Stimulated activated CD8-positive, alpha-beta memory T cell treated with anti-CD3 and anti-CD28 coated beads, Interleukin-12 subunit alpha, Interleukin-12 subunit beta, amount 100 ng/mL, for 24 hours (primary cell): ENCODE measurements around the gene LONRF2.
A peak's percentile ranks its signal among the peaks of the same experiment; 100 is the strongest.

Experiments
- DNase-seq: peaks from one replicate; pipeline ENCODE4 v3.0.0-alpha.2; 2020; ENCODE audit errors: extremely low read depth

Gene LONRF2

DNA sequence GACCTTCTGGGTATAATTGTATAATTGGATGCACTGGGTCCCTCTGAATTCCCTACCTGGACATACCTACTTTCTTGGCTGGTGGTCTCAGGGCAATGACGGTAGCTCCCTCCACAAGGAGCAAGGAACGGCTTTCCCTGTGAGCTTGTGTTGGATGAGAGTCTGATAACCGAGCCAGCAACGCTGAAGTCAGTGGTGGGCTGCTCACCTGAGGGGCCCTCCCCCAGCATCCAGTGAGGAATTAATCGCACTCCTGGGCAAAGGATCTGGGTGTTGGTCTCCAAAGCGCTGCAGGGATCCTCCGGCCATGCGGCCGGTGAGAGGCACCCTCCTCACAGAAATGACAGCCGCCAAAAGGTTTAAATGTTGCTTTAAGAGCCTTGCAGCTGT is 47.1 kb downstream of the LONRF2 start:
- no peak for DNase-seq

DNA sequence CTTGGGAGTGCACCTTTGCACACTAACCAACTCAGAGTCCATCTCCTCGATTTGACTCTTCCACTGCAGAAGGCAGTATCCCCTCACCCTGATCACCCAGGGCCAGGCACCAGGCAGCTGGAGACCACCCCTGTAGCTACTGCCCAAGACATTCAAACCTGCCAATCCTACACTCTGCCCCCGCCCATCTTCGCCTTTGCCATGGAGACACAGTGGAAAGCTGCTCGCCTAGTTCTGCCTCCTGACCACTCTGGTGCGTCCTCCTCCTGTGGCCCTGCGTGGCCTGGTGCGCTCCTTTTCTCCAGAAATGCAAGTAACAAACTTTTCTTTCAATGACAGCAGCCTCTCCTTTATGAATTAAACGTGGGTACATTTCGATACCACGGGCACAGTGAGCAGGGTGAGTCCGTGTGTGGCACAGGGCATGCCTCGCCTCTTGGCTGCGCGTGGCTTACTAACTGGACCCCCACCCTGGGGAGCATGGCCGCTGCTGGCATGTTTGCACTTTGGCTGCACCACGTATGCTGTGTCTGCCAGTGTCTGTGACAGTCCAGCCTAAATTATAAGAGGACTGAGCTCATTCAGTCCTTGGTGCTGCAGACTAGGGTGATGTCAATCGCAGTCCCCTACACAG is 47.6 kb downstream of the LONRF2 start:
- no peak for DNase-seq

DNA sequence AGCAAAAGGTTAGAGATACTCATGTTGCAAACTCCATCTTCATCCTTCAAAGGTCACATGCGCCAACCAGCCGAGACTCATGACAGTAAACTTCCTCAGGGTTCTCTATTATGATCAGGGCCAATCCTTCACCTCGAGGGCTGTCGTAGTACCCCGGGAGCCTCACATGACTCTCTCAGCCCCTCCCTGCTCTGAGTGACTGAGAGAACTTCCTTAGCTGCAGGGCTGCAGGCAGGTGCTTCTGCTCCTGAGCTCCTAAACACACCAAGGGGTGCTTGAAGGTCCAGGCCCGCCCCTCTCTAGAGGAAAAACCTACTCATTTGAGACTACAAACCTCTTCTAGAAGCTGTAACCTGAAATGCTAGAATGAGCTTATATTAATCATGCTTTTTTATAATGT is 48.2 kb downstream of the LONRF2 start:
- no peak for DNase-seq

DNA sequence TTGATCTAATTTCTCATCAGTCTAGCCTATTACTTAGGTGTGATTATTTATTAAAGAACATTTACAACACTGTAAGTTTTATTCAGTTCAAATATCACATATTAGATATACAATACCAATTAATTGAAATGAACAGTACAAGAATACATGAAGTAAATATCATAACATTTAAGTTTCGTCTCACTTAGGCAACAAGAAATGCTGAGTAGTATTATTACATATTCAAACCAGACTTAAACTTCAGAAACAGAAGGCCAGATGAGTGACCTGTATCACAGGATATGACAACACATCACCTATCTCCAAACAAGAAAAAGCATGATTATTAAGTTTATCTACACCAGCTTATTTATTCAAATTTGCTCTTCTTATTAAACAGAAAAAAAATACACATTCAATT is 48.9 kb downstream of the LONRF2 start:
- no peak for DNase-seq

- no peak for DNase-seq
Observed at GRCh38 chr2:100272841-100273329, 49.4 kb downstream of the LONRF2 start.

DNA sequence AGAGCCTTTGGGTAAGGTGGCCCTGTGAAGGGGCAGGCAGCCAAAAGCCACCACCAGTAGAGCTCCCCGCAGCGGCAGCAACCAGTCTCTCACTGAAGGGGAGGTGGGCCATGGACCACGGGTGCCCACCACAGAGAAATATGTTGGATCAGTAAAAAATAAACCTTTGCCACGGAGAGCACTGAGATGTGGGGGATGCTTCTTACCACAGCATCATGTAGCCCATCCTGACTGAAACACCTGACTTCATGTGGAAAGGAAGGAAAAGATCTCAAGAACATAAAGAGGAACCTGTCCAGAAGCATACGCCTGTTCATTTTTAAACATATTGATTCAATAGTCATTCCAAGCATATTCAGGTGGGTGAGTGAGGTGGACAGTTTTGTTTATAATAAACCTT is 51.1 kb downstream of the LONRF2 start:
- DNase-seq = no peak

GRCh38 chr2:100270381-100271146 is 51.7 kb downstream of the LONRF2 start:
- no peak for DNase-seq

GRCh38 chr2:100269889-100270288 is 52.4 kb downstream of the LONRF2 start:
- DNase-seq = no peak

GRCh38 chr2:100268986-100269385 is 53.3 kb downstream of the LONRF2 start:
- DNase-seq = no peak

GRCh38 chr2:100267751-100268150 is 54.5 kb downstream of the LONRF2 start:
- DNase-seq = no peak

DNA sequence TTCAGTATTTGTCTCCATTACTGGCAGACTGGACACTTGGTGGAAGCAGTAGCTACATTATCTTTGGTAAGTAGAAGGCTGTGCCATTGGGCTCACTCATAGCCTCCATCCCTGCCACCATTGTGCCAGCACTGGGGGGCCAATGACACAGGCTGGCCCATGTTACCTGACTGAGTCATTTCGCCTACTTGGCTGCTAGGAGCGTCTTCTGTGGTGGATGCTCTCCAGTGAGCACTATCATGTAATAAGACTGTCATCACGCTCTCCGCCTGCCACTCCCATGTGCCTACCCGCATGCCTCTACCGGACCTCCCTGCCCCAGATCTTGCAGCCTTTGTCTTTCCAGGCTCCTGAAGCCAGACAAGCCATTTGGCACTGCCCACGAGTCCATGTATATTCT is 56.2 kb downstream of the LONRF2 start:
- no peak for DNase-seq

GRCh38 chr2:100265226-100265625 is 57.1 kb downstream of the LONRF2 start:
- DNase-seq = no peak

GRCh38 chr2:100264651-100265050 is 57.6 kb downstream of the LONRF2 start:
- DNase-seq = no peak

DNA sequence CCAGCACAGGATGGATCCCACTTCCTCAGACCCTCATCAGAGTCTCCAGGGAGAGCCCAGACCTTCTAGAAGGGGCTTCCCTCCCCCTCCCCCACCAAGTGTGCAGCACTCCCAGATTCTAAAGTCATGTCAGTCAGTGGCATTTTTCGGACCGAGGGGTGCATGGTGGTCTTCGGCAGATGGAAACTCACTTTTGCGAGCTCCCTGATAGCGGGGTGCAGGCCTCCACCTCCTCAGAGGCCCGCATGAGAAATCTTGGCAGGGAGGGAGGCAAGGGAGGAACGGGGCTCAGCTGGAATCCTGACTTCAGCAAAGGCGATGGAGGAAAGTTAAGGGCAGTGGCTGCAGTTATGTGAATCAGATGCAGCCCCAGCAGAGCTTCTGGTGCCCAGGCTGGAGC is 58.2 kb downstream of the LONRF2 start:
- no peak for DNase-seq

DNA sequence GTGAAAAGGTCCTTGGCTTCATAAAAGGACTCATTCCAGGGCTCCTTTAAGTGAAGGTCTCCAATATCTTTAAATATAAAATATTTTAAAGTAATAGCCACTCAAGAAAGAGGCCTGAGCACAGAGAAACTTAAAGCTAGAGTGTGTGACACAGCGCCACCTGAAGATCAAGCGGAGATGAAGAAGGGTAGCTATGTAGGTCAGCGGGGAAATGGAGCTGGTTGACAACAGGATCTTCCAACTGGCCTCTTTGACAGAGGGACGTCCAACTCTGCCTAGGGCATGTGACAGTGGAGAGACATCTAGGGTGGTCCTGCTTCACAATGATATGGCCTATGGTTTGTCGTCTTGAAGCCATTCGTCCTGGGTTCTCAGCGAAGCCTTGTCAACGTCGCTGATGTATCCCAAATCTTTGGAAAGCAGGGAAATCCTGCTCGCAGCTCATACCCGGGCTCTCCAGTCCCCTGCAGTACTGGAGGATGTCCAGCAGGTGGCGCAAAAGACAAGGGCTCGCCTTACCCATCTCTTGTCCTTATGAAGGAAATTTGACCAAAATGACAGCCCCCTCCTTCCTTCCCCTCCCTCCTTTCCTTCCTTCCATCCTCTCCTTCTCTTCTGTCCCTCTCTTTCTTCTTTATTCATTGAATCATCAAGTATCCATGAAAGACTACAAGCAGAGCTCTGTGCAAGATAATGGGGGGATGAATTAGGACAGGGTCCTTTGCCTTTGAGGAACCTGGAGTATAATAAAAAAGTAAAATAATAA is 59.6 kb downstream of the LONRF2 start:
- peak; percentile 7 for DNase-seq

DNA sequence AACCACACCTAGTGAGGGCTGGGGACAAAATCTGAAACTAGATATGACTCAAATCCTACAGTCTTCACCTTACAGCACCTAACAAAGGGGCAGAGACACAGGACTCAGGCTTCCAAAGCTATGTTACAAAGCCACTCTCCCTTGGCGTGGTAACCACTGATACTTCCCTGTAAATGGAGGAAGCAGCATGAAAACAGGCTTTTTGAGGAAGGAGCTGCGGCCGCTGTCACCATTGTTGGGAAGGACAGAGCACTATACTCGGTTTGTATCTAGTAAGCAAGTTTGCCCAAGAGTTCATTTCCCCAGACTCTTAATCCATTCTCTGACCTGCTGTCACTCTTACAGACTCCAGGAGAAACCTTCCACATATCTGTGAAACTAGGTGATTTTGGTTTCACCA is 60.3 kb downstream of the LONRF2 start:
- DNase-seq = no peak

- no peak for DNase-seq
Observed at GRCh38 chr2:100260712-100261620, 61.3 kb downstream of the LONRF2 start.

GRCh38 chr2:100259106-100259505 is 63.2 kb downstream of the LONRF2 start:
- DNase-seq = no peak

GRCh38 chr2:100257939-100258338 is 64.4 kb downstream of the LONRF2 start:
- DNase-seq = no peak

GRCh38 chr2:100256849-100257248 is 65.5 kb downstream of the LONRF2 start:
- DNase-seq = no peak

GRCh38 chr2:100256416-100256815 is 65.9 kb downstream of the LONRF2 start:
- DNase-seq = no peak
